CD4-positive, alpha-beta T cell treated with Interleukin-15 for 1 hour (primary cell): ENCODE results near the gene DNAH1.
"Not testable (repeated sequence)": the region's sequence is repeated elsewhere in the genome, so short reads cannot be mapped to it uniquely, and the experiment has no call there.

Experiments
- DNase-seq: peaks from one replicate; pipeline ENCODE4 v3.0.0-alpha.2; 2020

DNAH1 gene

GRCh38 chr3:52315977-52316764 lies at the start of gene DNAH1:
Gene DNAH1, plus strand, starts transcription at chr3:52316319. Its CDS starts 6,124 bp downstream, at chr3:52322443.
- no peak for DNase-seq

GRCh38 chr3:52268036-52268435 lies 48.1 kb upstream of the DNAH1 start:
- peak; percentile 60 for DNase-seq

- DNase-seq = no peak
Observed at GRCh38 chr3:52269776-52270175, 46.3 kb upstream of the DNAH1 start.

GRCh38 chr3:52270252-52270754 lies 45.8 kb upstream of the DNAH1 start:
- DNase-seq = no peak

- not testable (repeated sequence) for DNase-seq
Observed at GRCh38 chr3:52272172-52272571, 43.9 kb upstream of the DNAH1 start.

- no peak for DNase-seq
Observed at GRCh38 chr3:52272831-52273230, 43.3 kb upstream of the DNAH1 start.

- not testable (repeated sequence) for DNase-seq
Observed at GRCh38 chr3:52274781-52275180, 41.3 kb upstream of the DNAH1 start.

GRCh38 chr3:52277071-52277964 lies 38.8 kb upstream of the DNAH1 start:
- DNase-seq = peak; percentile 74

GRCh38 chr3:52277972-52278509 lies 38.1 kb upstream of the DNAH1 start:
- peak; percentile 67 for DNase-seq

GRCh38 chr3:52278510-52279069 lies 37.5 kb upstream of the DNAH1 start, which contains the start of gene WDR82:
Gene WDR82, minus strand, starts transcription at chr3:52278649. Its CDS starts 288 bp downstream, at chr3:52278361.
- peak; percentile 95 for DNase-seq

- no peak for DNase-seq
Observed at GRCh38 chr3:52279596-52279995, 36.5 kb upstream of the DNAH1 start.

GRCh38 chr3:52280050-52280461 lies 36.1 kb upstream of the DNAH1 start:
- DNase-seq = no peak

- DNase-seq = peak; percentile 59
Observed at GRCh38 chr3:52281981-52282801, 33.9 kb upstream of the DNAH1 start.

GRCh38 chr3:52283306-52283705 lies 32.8 kb upstream of the DNAH1 start:
- DNase-seq = no peak

GRCh38 chr3:52284051-52284450 lies 32.1 kb upstream of the DNAH1 start:
- not testable (repeated sequence) for DNase-seq

- no peak for DNase-seq
Observed at GRCh38 chr3:52286777-52287110, 29.4 kb upstream of the DNAH1 start.

- DNase-seq = no peak
Observed at GRCh38 chr3:52288674-52289073, 27.4 kb upstream of the DNAH1 start.

- no peak for DNase-seq
Observed at GRCh38 chr3:52289338-52289746, 26.8 kb upstream of the DNAH1 start.

- no peak for DNase-seq
Observed at GRCh38 chr3:52289747-52290595, 26.1 kb upstream of the DNAH1 start.

GRCh38 chr3:52290596-52291507 lies 25.3 kb upstream of the DNAH1 start:
- no peak for DNase-seq
